HepG2 (cell line): Measurements from ENCODE around the gene ZNF574. TPM values are rescaled to one million over a fixed set of nuclear protein-coding genes. Genes with fewer than 3 reads are reported as not detected.

Experiments used
- DMAP1 ChIP-seq: IDR thresholded peaks from 2 replicates; pipeline ENCODE4 v1.6.1; 2016
- HBP1 ChIP-seq: IDR thresholded peaks from 2 replicates; pipeline ENCODE4 v1.6.1; 2016; ENCODE audit warnings: low read depth, control low read depth
- HDAC1 ChIP-seq: sonication (generic); formaldehyde crosslinking; IDR thresholded peaks from 2 replicates; pipeline ENCODE4 v1.5.1; 2020; ENCODE audit warnings: mild to moderate bottlenecking, missing genetic modification reagents
- HOXD1 ChIP-seq: sonication (generic); formaldehyde crosslinking; IDR thresholded peaks from 2 replicates; pipeline ENCODE4 v1.5.0; 2020; ENCODE audit warnings: missing genetic modification reagents
- JUN ChIP-seq: sonication (generic); formaldehyde crosslinking; IDR thresholded peaks from 2 replicates; pipeline ENCODE4 v1.4.0; 2020; ENCODE audit warnings: mild to moderate bottlenecking, missing genetic modification reagents
- KDM3A ChIP-seq: IDR thresholded peaks from 2 replicates; pipeline ENCODE4 v1.6.1; 2018; ENCODE audit warnings: low read depth, missing compliant biosample characterization
- MXD3 ChIP-seq: IDR thresholded peaks from 2 replicates; pipeline ENCODE4 v1.6.1; 2016; ENCODE audit warnings: mild to moderate bottlenecking, missing biosample characterization, missing genetic modification reagents
- RAD51 ChIP-seq: fragments of 450-650 bp; IDR thresholded peaks from 2 replicates; pipeline ENCODE4 v1.6.1; 2016; ENCODE audit warnings: borderline replicate concordance
- SRSF1 ChIP-seq: fragments of 200-400 bp; formaldehyde crosslinking; optimal IDR thresholded peaks from 2 replicates; pipeline ENCODE3; 2017; ENCODE audit warnings: mild to moderate bottlenecking, low read depth, low read length, moderate library complexity
- SYNCRIP ChIP-seq: fragments of 200-400 bp; formaldehyde crosslinking; IDR thresholded peaks from 2 replicates; pipeline ENCODE4 v1.6.1; 2018; ENCODE audit warnings: mild to moderate bottlenecking, low read depth, low read length; ENCODE audit not compliant: insufficient read depth
- TRIM24 ChIP-seq: sonication (generic); formaldehyde crosslinking; IDR thresholded peaks from 2 replicates; pipeline ENCODE4 v1.8.0; 2022; ENCODE audit warnings: mild to moderate bottlenecking, missing genetic modification reagents
- ZC3H13 ChIP-seq: sonication (generic); formaldehyde crosslinking; IDR thresholded peaks from 2 replicates; pipeline ENCODE4 v1.8.1; 2023; ENCODE audit warnings: mild to moderate bottlenecking, missing genetic modification reagents, moderate library complexity
- ZHX1 ChIP-seq: sonication (generic); formaldehyde crosslinking; IDR thresholded peaks from 2 replicates; pipeline ENCODE4 v1.8.1; 2022; ENCODE audit warnings: low read depth, mild to moderate bottlenecking, missing genetic modification reagents
- ZKSCAN8 ChIP-seq: IDR thresholded peaks from 2 replicates; pipeline ENCODE4 v1.6.1; 2016; ENCODE audit warnings: borderline replicate concordance, missing genetic modification reagents, missing compliant biosample characterization
- ZNF317 ChIP-seq: sonication (generic); formaldehyde crosslinking; IDR thresholded peaks from 2 replicates; pipeline ENCODE4 v1.5.0; 2020; ENCODE audit warnings: mild to moderate bottlenecking, missing genetic modification reagents
- ZNF740 ChIP-seq: sonication (generic); formaldehyde crosslinking; IDR thresholded peaks from 2 replicates; pipeline ENCODE4 v1.4.0; 2020; ENCODE audit warnings: missing genetic modification reagents
- ZSCAN22 ChIP-seq: sonication (generic); formaldehyde crosslinking; IDR thresholded peaks from 2 replicates; pipeline ENCODE4 v1.4.0; 2020; ENCODE audit warnings: mild to moderate bottlenecking, missing genetic modification reagents
- polyA plus RNA-seq, 8 experiments: library from polyadenylated mRNA; depleted of rRNA in 3 of 8; stranded (reverse) in 7 of 8; unstranded in 1 of 8; fragments of >200 nt; fragmentation: Illumina TruSeq in 4 of 8; extraction: Trizol in 4 of 8; gene quantifications; 2 replicates each; pipeline versions ENCODE4 v1.2.1 to v1.2.3, GENCODE V29; 2011 to 2016; ENCODE audit warnings: low read depth in 4 of 8, missing spikeins in 1 of 8, mixed read lengths in 1 of 8; ENCODE audit not compliant: insufficient read depth in 1 of 8
- total RNA-seq, 5 experiments: library from RNA; depleted of rRNA; stranded (reverse); fragments of >200 nt; fragmentation: Illumina TruSeq; extraction: Trizol; gene quantifications; 2 replicates each; pipeline ENCODE4 v1.2.3, GENCODE V29; 2016; ENCODE audit warnings: low read depth in 1 of 5
- TF ChIP-seq, protein P1 (sequence below): sonication (generic); formaldehyde crosslinking; IDR thresholded peaks from 2 replicates; pipeline ENCODE4 v1.4.0; 2020; ENCODE audit warnings: missing genetic modification reagents, borderline replicate concordance
- TF ChIP-seq, protein P2 (sequence below): sonication (generic); formaldehyde crosslinking; IDR thresholded peaks from 2 replicates; pipeline ENCODE4 v1.8.0; 2022; ENCODE audit warnings: missing genetic modification reagents, mild to moderate bottlenecking, borderline replicate concordance
- TF ChIP-seq, protein P3 (sequence below): sonication (generic); formaldehyde crosslinking; IDR thresholded peaks from 2 replicates; pipeline ENCODE4 v1.5.0; 2020; ENCODE audit warnings: missing genetic modification reagents

Gene ZNF574
- total and polyA plus RNA-seq, 2 of the 13 experiments (the other 11 are each of a cell fraction or from before 2014, with no cell fraction given), result 7.7 to 7.9 TPM

DNA sequence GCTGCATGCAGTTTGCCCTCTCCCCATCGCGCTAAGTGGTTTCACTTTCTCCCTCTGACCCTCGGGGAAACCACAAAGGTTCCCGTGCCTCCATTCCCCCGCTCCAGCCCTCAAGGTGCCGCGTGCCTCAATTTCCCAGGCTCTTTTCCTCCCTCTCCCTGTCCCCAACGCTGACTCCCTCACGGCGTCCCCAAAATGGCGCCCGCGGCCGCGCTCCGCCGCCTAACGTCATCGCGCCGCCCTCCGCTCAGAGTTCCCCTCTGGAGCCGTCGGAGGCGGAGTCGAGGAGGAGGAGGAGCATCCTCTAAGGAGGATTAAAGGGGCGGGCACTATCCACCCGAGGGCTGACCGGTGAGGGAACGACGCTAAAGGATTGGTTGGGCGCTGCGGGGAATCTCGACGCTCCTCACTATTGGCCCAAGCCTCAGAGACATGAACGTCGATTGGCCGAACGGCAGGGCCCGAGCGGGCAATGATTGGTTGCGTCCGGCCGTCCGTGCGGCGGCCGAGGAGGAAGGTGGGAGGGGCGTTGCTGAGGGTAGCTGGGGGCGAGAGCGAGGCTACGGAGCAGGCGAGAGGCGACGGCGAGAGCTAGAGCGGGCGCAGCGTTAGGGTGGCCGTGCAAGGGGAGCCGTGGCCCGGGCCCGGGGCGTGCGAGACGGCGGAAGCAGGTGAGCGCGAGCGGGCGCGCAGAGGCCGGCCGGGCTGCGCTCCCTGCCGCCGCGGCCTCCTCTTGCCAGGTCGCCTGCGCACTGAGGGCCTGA, at the start of gene ZNF574 (continued):
- TF ChIP-seq, protein P1, sequence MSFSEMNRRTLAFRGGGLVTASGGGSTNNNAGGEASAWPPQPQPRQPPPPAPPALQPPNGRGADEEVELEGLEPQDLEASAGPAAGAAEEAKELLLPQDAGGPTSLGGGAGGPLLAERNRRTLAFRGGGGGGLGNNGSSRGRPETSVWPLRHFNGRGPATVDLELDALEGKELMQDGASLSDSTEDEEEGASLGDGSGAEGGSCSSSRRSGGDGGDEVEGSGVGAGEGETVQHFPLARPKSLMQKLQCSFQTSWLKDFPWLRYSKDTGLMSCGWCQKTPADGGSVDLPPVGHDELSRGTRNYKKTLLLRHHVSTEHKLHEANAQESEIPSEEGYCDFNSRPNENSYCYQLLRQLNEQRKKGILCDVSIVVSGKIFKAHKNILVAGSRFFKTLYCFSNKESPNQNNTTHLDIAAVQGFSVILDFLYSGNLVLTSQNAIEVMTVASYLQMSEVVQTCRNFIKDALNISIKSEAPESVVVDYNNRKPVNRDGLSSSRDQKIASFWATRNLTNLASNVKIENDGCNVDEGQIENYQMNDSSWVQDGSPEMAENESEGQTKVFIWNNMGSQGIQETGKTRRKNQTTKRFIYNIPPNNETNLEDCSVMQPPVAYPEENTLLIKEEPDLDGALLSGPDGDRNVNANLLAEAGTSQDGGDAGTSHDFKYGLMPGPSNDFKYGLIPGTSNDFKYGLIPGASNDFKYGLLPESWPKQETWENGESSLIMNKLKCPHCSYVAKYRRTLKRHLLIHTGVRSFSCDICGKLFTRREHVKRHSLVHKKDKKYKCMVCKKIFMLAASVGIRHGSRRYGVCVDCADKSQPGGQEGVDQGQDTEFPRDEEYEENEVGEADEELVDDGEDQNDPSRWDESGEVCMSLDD (CRISPR knock-in tag), result no peak
- TF ChIP-seq HOXD1 (CRISPR knock-in tag), result 0 out of 2 replicates have a peak, but pooled peaks have one; percentile 7
- TF ChIP-seq, protein P2, sequence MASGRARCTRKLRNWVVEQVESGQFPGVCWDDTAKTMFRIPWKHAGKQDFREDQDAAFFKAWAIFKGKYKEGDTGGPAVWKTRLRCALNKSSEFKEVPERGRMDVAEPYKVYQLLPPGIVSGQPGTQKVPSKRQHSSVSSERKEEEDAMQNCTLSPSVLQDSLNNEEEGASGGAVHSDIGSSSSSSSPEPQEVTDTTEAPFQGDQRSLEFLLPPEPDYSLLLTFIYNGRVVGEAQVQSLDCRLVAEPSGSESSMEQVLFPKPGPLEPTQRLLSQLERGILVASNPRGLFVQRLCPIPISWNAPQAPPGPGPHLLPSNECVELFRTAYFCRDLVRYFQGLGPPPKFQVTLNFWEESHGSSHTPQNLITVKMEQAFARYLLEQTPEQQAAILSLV (CRISPR knock-in tag), result peak; percentile 11; the same call in 1 of the 2 replicates
- TF ChIP-seq ZC3H13 (CRISPR knock-in tag), result no peak
- no peak for TF ChIP-seq TRIM24 (CRISPR knock-in tag)
- no peak for TF ChIP-seq MXD3 (CRISPR knock-in tag)
- no peak for TF ChIP-seq HBP1
- TF ChIP-seq ZNF740, result 0 out of 2 replicates have a peak, but pooled peaks have one; percentile 16
- peak; percentile 82; the same call in 1 of the 2 replicates for TF ChIP-seq ZHX1 (CRISPR knock-in tag)
- peak; percentile 34 for TF ChIP-seq ZSCAN22
- TF ChIP-seq SRSF1, result peak; percentile 98
- peak; percentile 58; the same call in 1 of the 2 replicates for TF ChIP-seq ZNF317 (CRISPR knock-in tag)
- TF ChIP-seq, protein P3, sequence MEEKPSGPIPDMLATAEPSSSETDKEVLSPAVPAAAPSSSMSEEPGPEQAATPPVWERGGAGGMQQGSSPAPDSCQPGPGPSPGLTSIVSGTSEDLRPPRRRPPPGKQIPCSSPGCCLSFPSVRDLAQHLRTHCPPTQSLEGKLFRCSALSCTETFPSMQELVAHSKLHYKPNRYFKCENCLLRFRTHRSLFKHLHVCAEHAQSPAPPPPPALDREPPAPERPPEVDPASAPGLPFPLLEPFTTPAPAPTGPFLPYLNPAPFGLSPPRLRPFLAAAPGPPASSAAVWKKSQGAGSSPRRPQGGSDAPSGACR (CRISPR knock-in tag), result no peak
- no peak for TF ChIP-seq KDM3A (CRISPR knock-in tag)
- no peak for TF ChIP-seq ZKSCAN8 (CRISPR knock-in tag)
- TF ChIP-seq DMAP1 (CRISPR knock-in tag), result peak; percentile 93
- no peak for TF ChIP-seq SYNCRIP
- TF ChIP-seq RAD51, result no peak
- peak; percentile 47 for TF ChIP-seq HDAC1 (CRISPR knock-in tag)
- TF ChIP-seq JUN, result peak; percentile 80; the same call in 1 of the 2 replicates
